Endothelial cell of umbilical vein (primary cell): ENCODE results near the gene SMIM31. TPM values are rescaled to one million over a fixed set of nuclear protein-coding genes. Genes with fewer than 3 reads are reported as not detected.

Experiments
- BruUV-seq: library from RNA; stranded (reverse); fragments of 400-500 nt; replicated peaks from 2 replicates; lab custom pipeline; 2021; lab: Mats Ljungman, UMichigan
- CTCF ChIA-PET: fragments of 300-600, 350-600 bp; sonication (Branson Sonifier 250); formaldehyde crosslinking; loops from one replicate; lab custom pipeline; 2021; ENCODE audit warnings: antibody characterized with exemption, inconsistent platforms; lab: Charles Lee
- POLR2A ChIA-PET: fragments of 300-600, 350-600 bp; sonication (Branson Sonifier 250); formaldehyde crosslinking; loops from one replicate; lab custom pipeline; 2021; ENCODE audit warnings: antibody characterized with exemption, inconsistent platforms; lab: Charles Lee
- DNase-seq: peaks from one replicate; pipeline ENCODE4 v3.0.0-alpha.2; 2011; ENCODE audit warnings: low read depth, low spot score
- FAIRE-seq: peaks from 2 replicates; lab custom pipeline; 2011; peaks lifted over from hg19 to GRCh38; lab: Jason Lieb, UNC
- H2AFZ ChIP-seq: 2 replicates; pipeline ENCODE4 v1.6.0; 2012; ENCODE audit warnings: low read depth, low read length, control low read depth, inconsistent platforms
- H3K27ac ChIP-seq: 2 replicates; pipeline ENCODE4 v1.5.1; 2011; ENCODE audit warnings: low read depth, mild to moderate bottlenecking, control low read depth, low read length, moderate library complexity; ENCODE audit not compliant: insufficient read depth
- H3K27me3 ChIP-seq, 2 experiments: 2 replicates each; pipeline versions ENCODE4 v1.6.0 to v1.6.1; 2011; ENCODE audit warnings: low read length in 2 of 2, mixed read lengths in 1 of 2; ENCODE audit not compliant: control insufficient read depth in 2 of 2, insufficient read depth in 2 of 2
- H3K36me3 ChIP-seq, 2 experiments: 2 replicates in 1 of 2; 3 replicates in 1 of 2; pipeline ENCODE4 v1.5.1; 2011; ENCODE audit warnings: low read length in 2 of 2, mild to moderate bottlenecking in 1 of 2, moderate library complexity in 1 of 2; ENCODE audit not compliant: control insufficient read depth in 2 of 2, insufficient read depth in 2 of 2; ENCODE audit errors: extremely low read depth in 1 of 2
- H3K4me1 ChIP-seq: 3 replicates; pipeline ENCODE4 v1.5.1; 2011; ENCODE audit warnings: mild to moderate bottlenecking, low read length; ENCODE audit not compliant: control insufficient read depth, insufficient read depth; ENCODE audit errors: extremely low read depth
- H3K4me2 ChIP-seq: 2 replicates; pipeline ENCODE4 v1.6.1; 2011; ENCODE audit warnings: low read length, control low read depth, mixed read lengths; ENCODE audit not compliant: insufficient read depth
- H3K4me3 ChIP-seq, 3 experiments: fragments of 200-600 bp in 1 of 3; sonication (generic), shearing (Covaris generic) in 1 of 3; replicated peaks in 1 of 3; 2 replicates each; pipeline ENCODE4 v1.5.1; 2011 to 2016; ENCODE audit warnings: control low read depth in 3 of 3, low read length in 3 of 3, mild to moderate bottlenecking in 2 of 3, inconsistent platforms in 1 of 3, low read depth in 1 of 3, moderate library complexity in 1 of 3; ENCODE audit not compliant: insufficient read depth in 1 of 3
- H3K79me2 ChIP-seq: 2 replicates; pipeline ENCODE4 v1.6.0; 2012; ENCODE audit warnings: low read length, inconsistent platforms; ENCODE audit not compliant: control insufficient read depth, insufficient read depth
- H3K9ac ChIP-seq: replicated peaks from 2 replicates; pipeline ENCODE3; 2011; ENCODE audit warnings: low read length, control low read depth; ENCODE audit not compliant: insufficient read depth; ENCODE audit errors: extremely low read depth
- H3K9me1 ChIP-seq: replicated peaks from 3 replicates; pipeline ENCODE4 v1.6.0; 2011; ENCODE audit warnings: mild to moderate bottlenecking, low read length; ENCODE audit not compliant: control insufficient read depth, insufficient read depth; ENCODE audit errors: extremely low read depth
- H3K9me3 ChIP-seq: replicated peaks from 2 replicates; pipeline ENCODE4 v1.5.1; 2012; ENCODE audit warnings: low read length, inconsistent platforms; ENCODE audit not compliant: control insufficient read depth, insufficient read depth
- H4K20me1 ChIP-seq: replicated peaks from 2 replicates; pipeline ENCODE3; 2011; ENCODE audit warnings: mild to moderate bottlenecking, low read length; ENCODE audit not compliant: control insufficient read depth, insufficient read depth; ENCODE audit errors: extremely low read depth
- CTCF ChIP-seq, 2 donors: IDR thresholded peaks; 1 replicate in 1 of 2; 2 replicates in 1 of 2; pipeline ENCODE4 v1.5.1; 2011; ENCODE audit warnings: low read length in 2 of 2, mild to moderate bottlenecking in 2 of 2, moderate library complexity in 2 of 2, control low read depth in 1 of 2, inconsistent platforms in 1 of 2, low read depth in 1 of 2; ENCODE audit not compliant: insufficient read depth in 1 of 2; ENCODE audit errors: extremely low read depth in 1 of 2
- EZH2 ChIP-seq: IDR thresholded peaks from 2 replicates; pipeline ENCODE4 v1.6.1; 2012; ENCODE audit warnings: borderline replicate concordance, low read depth, mild to moderate bottlenecking, moderate library complexity, low read length, inconsistent platforms; ENCODE audit not compliant: severe bottlenecking
- FOS ChIP-seq: IDR thresholded peaks from 2 replicates; pipeline ENCODE4 v1.6.1; 2011; ENCODE audit warnings: mild to moderate bottlenecking, low read length, moderate library complexity, borderline replicate concordance; ENCODE audit not compliant: insufficient read depth
- GATA2 ChIP-seq: IDR thresholded peaks from 2 replicates; pipeline ENCODE4 v1.7.0; 2011; ENCODE audit warnings: low read depth, mild to moderate bottlenecking, moderate library complexity, mixed read lengths, low read length; ENCODE audit not compliant: insufficient read length, insufficient read depth
- JUN ChIP-seq: IDR thresholded peaks from 2 replicates; pipeline ENCODE4 v1.6.1; 2011; ENCODE audit warnings: borderline replicate concordance, low read depth; ENCODE audit not compliant: insufficient read length, insufficient read depth
- MAX ChIP-seq: IDR thresholded peaks from 2 replicates; pipeline ENCODE4 v1.6.1; 2011; ENCODE audit not compliant: insufficient read depth, insufficient read length
- MYC ChIP-seq: IDR thresholded peaks from one replicate; pipeline ENCODE4 v1.6.1; 2011; ENCODE audit warnings: mild to moderate bottlenecking, low read depth, low read length
- POLR2A ChIP-seq: IDR thresholded peaks from 2 replicates; pipeline ENCODE4 v1.6.1; 2012; ENCODE audit warnings: low read depth, mild to moderate bottlenecking, control low read depth, low read length
- POLR2AphosphoS5 ChIP-seq: IDR thresholded peaks from 2 replicates; pipeline ENCODE4 v1.6.1; 2012; ENCODE audit warnings: low read depth, mild to moderate bottlenecking, control low read depth, low read length, moderate library complexity; ENCODE audit not compliant: insufficient read depth
- dilution Hi-C: fragments of 300-500 bp; cut with MboI; formaldehyde crosslinking; loops from one replicate; pipeline ENCODE4 v1.15.0; 2019; ENCODE audit warnings: low sequenced_read_pairs; ENCODE audit not compliant: extremely low pct_ligation_motif_present
- intact Hi-C: fragments of 100-400 bp; cut with micrococcal nuclease; formaldehyde crosslinking; loops from one replicate; pipeline ENCODE4 v1.10.0; 2022
- polyA plus RNA-seq, 4 experiments: library from polyadenylated mRNA; depleted of rRNA in 3 of 4; stranded (reverse) in 3 of 4; unstranded in 1 of 4; fragments of >200 nt; gene quantifications; 2 replicates each; pipeline versions ENCODE4 v1.2.1 to v1.2.3, GENCODE V29; 2011 to 2012; ENCODE audit warnings: missing spikeins in 1 of 4
- total RNA-seq: library from RNA; stranded (reverse); gene quantifications from 2 replicates; pipeline ENCODE4 v1.2.3, GENCODE V29; 2021

The SMIM31 gene
- total and polyA plus RNA-seq, 2 donors (not counting 3 experiments of a cell fraction or from before 2014, with no cell fraction given), result not detected

- no peaks in the 10 kb centered on the region for H3K27me3 ChIP-seq
- H4K20me1 ChIP-seq, result no peaks in the 10 kb centered on the region
- no peaks in the 10 kb centered on the region for H3K9me3 ChIP-seq
- DNase-seq, result no peak
- no peak overlapping the region for H2AFZ ChIP-seq
- H3K27ac ChIP-seq, result no peak overlapping the region
- TF ChIP-seq JUN (no peak), GATA2 (no peak)
- no peak overlapping the region for H3K9ac ChIP-seq
- POLR2A ChIA-PET, result no interaction called here
- H3K4me1 ChIP-seq, result no peaks in the 10 kb centered on the region
- H3K4me2 ChIP-seq, result no peak overlapping the region
- H3K9me1 ChIP-seq, result no peaks in the 10 kb centered on the region
- dilution Hi-C loops (no loop called here), intact Hi-C loops (no loop called here)
- CTCF ChIA-PET, result no interaction called here
- BruUV-seq, result no TSS peak
- no peaks in the 10 kb centered on the region for H3K79me2 ChIP-seq
- FAIRE-seq, result no peak
- no peaks in the 10 kb centered on the region for H3K36me3 ChIP-seq
- no peak overlapping the region for H3K4me3 ChIP-seq
Measured at GRCh38 chr4:164819366-164819765, 65.4 kb downstream of the SMIM31 start.

- no peak for FAIRE-seq
Measured at GRCh38 chr4:164821711-164822110, 67.8 kb downstream of the SMIM31 start.

More at GRCh38 chr4:164821711-164822110, 67.8 kb downstream of the SMIM31 start:
- H3K9me1 ChIP-seq, result no peaks in the 10 kb centered on the region
- POLR2A ChIA-PET, result no interaction called here
- H3K36me3 ChIP-seq, result no peaks in the 10 kb centered on the region
- dilution Hi-C loops (no loop called here), intact Hi-C loops (no loop called here)
- H3K79me2 ChIP-seq, result no peaks in the 10 kb centered on the region
- no TSS peak for BruUV-seq
- no peaks in the 10 kb centered on the region for H3K4me1 ChIP-seq
- no peak overlapping the region for H3K4me2 ChIP-seq
- H3K9ac ChIP-seq, result no peak overlapping the region
- no peaks in the 10 kb centered on the region for H4K20me1 ChIP-seq
- no peak overlapping the region for H3K27ac ChIP-seq
- no peak overlapping the region for H2AFZ ChIP-seq
- no peaks in the 10 kb centered on the region for H3K27me3 ChIP-seq
- H3K9me3 ChIP-seq, result no peaks in the 10 kb centered on the region
- CTCF ChIA-PET, result no interaction called here
- TF ChIP-seq GATA2 (no peak), MYC (no peak), MAX (no peak), POLR2A (no peak), FOS (no peak), EZH2 (no peak), JUN (no peak), POLR2AphosphoS5 (no peak), CTCF (IDR thresholded peaks at IDR 0.05; ENCODE audit: extremely low read depth in 1 of 2, insufficient read depth in 1 of 2, low read depth in 1 of 2, low read length in 2 of 2) (no peak)
- DNase-seq, result no peak
- H3K4me3 ChIP-seq, result no peak overlapping the region
